Endothelial cell (in vitro differentiated cells): ENCODE results near the gene MYO16. TPM values are rescaled to one million over a fixed set of nuclear protein-coding genes. Genes with fewer than 3 reads are reported as not detected.

ENCODE experiments used
- DNase-seq: peaks from one replicate; pipeline ENCODE4 v3.0.0; 2021; ENCODE audit warnings: low spot score
- H3K27ac Mint-ChIP-seq: one replicate; pipeline ENCODE4 v1.8.0; 2021; ENCODE audit warnings: mixed read lengths, inconsistent platforms; ENCODE audit not compliant: unreplicated experiment
- H3K27me3 Mint-ChIP-seq: one replicate; pipeline ENCODE4 v1.8.0; 2021; ENCODE audit warnings: mild to moderate bottlenecking, moderate library complexity, mixed read lengths, inconsistent platforms; ENCODE audit not compliant: unreplicated experiment
- H3K36me3 Mint-ChIP-seq: one replicate; pipeline ENCODE4 v1.8.0; 2021; ENCODE audit warnings: mild to moderate bottlenecking, low read depth, mixed read lengths, inconsistent platforms; ENCODE audit not compliant: unreplicated experiment
- H3K4me1 Mint-ChIP-seq: one replicate; pipeline ENCODE4 v1.8.0; 2021; ENCODE audit warnings: mild to moderate bottlenecking, mixed read lengths, inconsistent platforms; ENCODE audit not compliant: unreplicated experiment
- H3K4me3 Mint-ChIP-seq: one replicate; pipeline ENCODE4 v1.8.0; 2021; ENCODE audit warnings: mild to moderate bottlenecking, mixed read lengths, inconsistent platforms; ENCODE audit not compliant: unreplicated experiment
- H3K9me3 Mint-ChIP-seq: one replicate; pipeline ENCODE4 v1.8.0; 2021; ENCODE audit warnings: mixed read lengths, inconsistent platforms; ENCODE audit not compliant: unreplicated experiment
- total RNA-seq: library from RNA; stranded (reverse); fragmentation: NEBNext Ultra II Directional; extraction: Animal tissue kit (Norgen Biotek cat#: 25700); gene quantifications from one replicate; pipeline ENCODE4 v1.2.1, GENCODE V29; 2021; ENCODE audit not compliant: unreplicated experiment
- TF ChIP-seq, protein P1 (sequence below): fragments of 200-600 bp; sonication (generic); IDR thresholded peaks from one replicate; pipeline ENCODE4 v1.5.0; 2021; ENCODE audit warnings: antibody characterized with exemption; ENCODE audit not compliant: unreplicated experiment

Gene MYO16
- total RNA-seq, 1 donor from 2014 or later: 1.4 TPM

DNA sequence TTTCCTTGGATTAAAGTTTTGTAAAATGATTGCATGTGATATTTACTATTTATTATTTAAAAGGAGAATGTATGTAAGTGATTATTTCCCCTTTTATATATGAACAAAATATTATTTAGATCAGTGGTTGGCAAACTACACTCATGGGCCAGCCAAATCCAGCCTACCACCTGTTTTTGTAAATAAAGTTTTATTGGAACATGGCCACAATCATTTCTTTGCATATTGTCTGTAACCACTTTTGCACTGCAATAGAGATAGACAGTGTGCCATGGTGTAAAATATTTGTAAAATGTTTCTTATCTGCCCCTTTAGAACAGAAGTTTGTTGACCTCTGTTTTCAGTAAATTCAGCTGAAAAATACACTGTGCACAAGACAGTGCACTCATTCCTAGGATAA is 426.4 kb downstream of the MYO16 start:
- Mint-ChIP-seq H3K27ac (no peak overlapping the region), H3K4me1 (peaks cover 16% of the 10 kb centered on the region), H3K4me3 (no peak overlapping the region), H3K36me3 (no peaks in the 10 kb centered on the region), H3K9me3 (no peaks in the 10 kb centered on the region), H3K27me3 (no peaks in the 10 kb centered on the region)
- no peak for DNase-seq
- TF ChIP-seq, protein P1, sequence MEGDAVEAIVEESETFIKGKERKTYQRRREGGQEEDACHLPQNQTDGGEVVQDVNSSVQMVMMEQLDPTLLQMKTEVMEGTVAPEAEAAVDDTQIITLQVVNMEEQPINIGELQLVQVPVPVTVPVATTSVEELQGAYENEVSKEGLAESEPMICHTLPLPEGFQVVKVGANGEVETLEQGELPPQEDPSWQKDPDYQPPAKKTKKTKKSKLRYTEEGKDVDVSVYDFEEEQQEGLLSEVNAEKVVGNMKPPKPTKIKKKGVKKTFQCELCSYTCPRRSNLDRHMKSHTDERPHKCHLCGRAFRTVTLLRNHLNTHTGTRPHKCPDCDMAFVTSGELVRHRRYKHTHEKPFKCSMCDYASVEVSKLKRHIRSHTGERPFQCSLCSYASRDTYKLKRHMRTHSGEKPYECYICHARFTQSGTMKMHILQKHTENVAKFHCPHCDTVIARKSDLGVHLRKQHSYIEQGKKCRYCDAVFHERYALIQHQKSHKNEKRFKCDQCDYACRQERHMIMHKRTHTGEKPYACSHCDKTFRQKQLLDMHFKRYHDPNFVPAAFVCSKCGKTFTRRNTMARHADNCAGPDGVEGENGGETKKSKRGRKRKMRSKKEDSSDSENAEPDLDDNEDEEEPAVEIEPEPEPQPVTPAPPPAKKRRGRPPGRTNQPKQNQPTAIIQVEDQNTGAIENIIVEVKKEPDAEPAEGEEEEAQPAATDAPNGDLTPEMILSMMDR: no peak

DNA sequence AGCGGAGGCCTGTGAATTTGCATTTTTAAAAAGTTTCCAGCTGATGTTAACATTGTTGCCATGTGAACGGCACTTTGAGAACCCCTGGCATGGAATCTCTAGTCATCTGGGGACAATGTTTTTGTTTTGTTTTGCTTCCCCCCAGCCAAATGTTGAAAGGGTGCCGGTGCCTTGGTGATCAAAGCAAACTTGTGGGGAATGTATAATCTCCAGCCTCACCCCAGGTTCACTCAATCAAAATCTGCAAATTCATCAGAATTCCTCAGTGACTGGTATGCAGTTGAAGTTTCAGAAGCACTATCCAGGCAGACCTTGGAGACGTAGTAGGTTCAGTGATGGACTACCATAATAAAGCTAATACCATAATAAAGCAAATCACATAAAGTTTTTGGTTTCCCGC is 428.7 kb downstream of the MYO16 start:
- peak overlapping the region; percentile 5 for H3K4me3 Mint-ChIP-seq
- no peaks in the 10 kb centered on the region for H3K9me3 Mint-ChIP-seq
- H3K27ac Mint-ChIP-seq: no peak overlapping the region
- H3K4me1 Mint-ChIP-seq: peaks cover 2% of the 10 kb centered on the region
- no peaks in the 10 kb centered on the region for H3K27me3 Mint-ChIP-seq
- DNase-seq: no peak
- TF ChIP-seq, protein P1: no peak
- H3K36me3 Mint-ChIP-seq: no peaks in the 10 kb centered on the region

DNA sequence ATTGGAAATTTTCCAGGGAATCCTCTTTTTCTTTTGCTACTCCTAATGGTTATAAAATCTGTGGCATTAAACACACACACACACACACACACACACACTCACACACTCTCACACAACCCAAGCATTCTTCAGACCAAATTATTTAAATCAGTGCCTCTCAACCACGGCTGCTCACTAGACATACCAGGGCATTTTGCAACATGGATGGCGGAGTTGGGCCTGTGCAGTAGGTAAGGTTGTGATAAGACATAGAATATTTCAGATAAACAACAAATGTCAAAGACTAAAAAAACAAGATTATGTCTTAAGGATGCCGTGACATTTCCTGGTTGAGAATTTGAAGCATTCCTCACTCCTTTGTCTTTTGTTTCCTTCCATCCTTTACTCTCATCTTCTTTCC is 443.1 kb downstream of the MYO16 start:
- peak overlapping the region; percentile 80 for H3K27ac Mint-ChIP-seq
- H3K4me1 Mint-ChIP-seq: peaks cover 10% of the 10 kb centered on the region
- H3K4me3 Mint-ChIP-seq: no peak overlapping the region
- TF ChIP-seq, protein P1: no peak
- H3K27me3 Mint-ChIP-seq: peaks cover 2% of the 10 kb centered on the region
- no peaks in the 10 kb centered on the region for H3K36me3 Mint-ChIP-seq
- no peak for DNase-seq
- H3K9me3 Mint-ChIP-seq: no peaks in the 10 kb centered on the region

DNA sequence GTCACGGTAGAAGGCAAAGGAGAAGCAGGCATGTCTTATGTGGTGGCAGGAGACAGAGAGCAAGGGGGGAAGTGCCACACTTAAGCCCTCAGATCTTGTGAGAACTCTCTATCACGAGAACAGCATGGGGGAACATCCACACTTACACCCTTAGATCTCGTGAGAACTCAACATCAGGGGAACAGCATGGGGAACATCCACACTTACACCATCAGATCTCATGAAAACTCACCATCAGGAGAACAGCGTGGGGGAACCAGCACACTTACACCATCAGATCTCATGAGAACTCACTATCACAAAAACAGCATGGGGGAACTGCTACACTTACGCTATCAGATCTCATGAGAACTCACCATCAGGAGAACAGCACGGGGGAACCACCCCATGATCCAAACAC is 445.0 kb downstream of the MYO16 start:
- Mint-ChIP-seq H3K27me3 (peaks cover 2% of the 10 kb centered on the region), H3K36me3 (no peaks in the 10 kb centered on the region), H3K4me1 (peaks cover 10% of the 10 kb centered on the region), H3K4me3 (no peak overlapping the region), H3K9me3 (no peaks in the 10 kb centered on the region), H3K27ac (no peak overlapping the region)
- TF ChIP-seq, protein P1: no peak
- no peak for DNase-seq

DNA sequence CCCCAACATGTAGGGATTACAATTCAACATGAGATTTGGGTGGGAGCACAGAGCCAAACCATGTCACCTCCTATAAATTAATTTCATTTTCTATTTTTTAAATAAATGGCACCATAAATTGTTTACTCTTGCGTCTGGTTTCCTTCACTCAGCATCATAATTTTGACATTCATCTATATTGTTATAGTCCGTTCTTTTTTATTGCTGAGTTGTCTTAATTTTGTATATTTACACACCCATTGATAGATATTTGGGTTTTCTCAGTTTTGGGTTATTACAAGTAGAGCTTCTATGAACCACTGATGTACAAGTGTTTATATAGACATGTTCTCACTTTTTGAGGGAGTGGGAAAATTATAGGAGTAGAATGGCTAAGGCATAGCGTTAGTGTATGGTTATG is 445.4 kb downstream of the MYO16 start:
- H3K4me1 Mint-ChIP-seq: peaks cover 10% of the 10 kb centered on the region
- DNase-seq: no peak
- no peak overlapping the region for H3K27ac Mint-ChIP-seq
- no peaks in the 10 kb centered on the region for H3K36me3 Mint-ChIP-seq
- TF ChIP-seq, protein P1: no peak
- peaks cover 2% of the 10 kb centered on the region for H3K27me3 Mint-ChIP-seq
- H3K9me3 Mint-ChIP-seq: no peaks in the 10 kb centered on the region
- no peak overlapping the region for H3K4me3 Mint-ChIP-seq
